GM08714 (cell line): ENCODE data around the gene CTSW.
A peak's percentile ranks its signal among the peaks of the same experiment; 100 is the strongest.

Experiments
- H3K4me3 ChIP-seq: fragments of 200-500 bp; sonication (Bioruptor generic); 2 replicates; pipeline ENCODE4 v1.5.1; 2014; ENCODE audit warnings: mild to moderate bottlenecking, low read length, inconsistent platforms
- ZNF274 ChIP-seq: IDR thresholded peaks from 2 replicates; pipeline ENCODE4 v1.6.1; 2012; ENCODE audit warnings: mild to moderate bottlenecking, low read depth, low read length

CTSW gene

GRCh38 chr11:65921876-65922275 is 42.2 kb downstream of the CTSW start:
- H3K4me3 ChIP-seq: no peak overlapping the region
- no peak for TF ChIP-seq ZNF274

- H3K4me3 ChIP-seq: no peak overlapping the region
- TF ChIP-seq ZNF274: no peak
Measured at GRCh38 chr11:65922565-65922964, 42.9 kb downstream of the CTSW start.

- H3K4me3 ChIP-seq: no peak overlapping the region
- TF ChIP-seq ZNF274: no peak
Measured at GRCh38 chr11:65925397-65925796, 45.8 kb downstream of the CTSW start.

GRCh38 chr11:65927904-65928397 is 48.3 kb downstream of the CTSW start:
- peak overlapping the region; percentile 24; the same call in 1 of the 2 replicates for H3K4me3 ChIP-seq
- TF ChIP-seq ZNF274: no peak

GRCh38 chr11:65928667-65929066 is 49.0 kb downstream of the CTSW start:
- H3K4me3 ChIP-seq: peak overlapping the region; percentile 24; the same call in 1 of the 2 replicates
- TF ChIP-seq ZNF274: no peak

- TF ChIP-seq ZNF274: no peak
Measured at GRCh38 chr11:65931773-65932557, 52.3 kb downstream of the CTSW start.

GRCh38 chr11:65932558-65932919 is 52.9 kb downstream of the CTSW start:
- no peak for TF ChIP-seq ZNF274
- H3K4me3 ChIP-seq: no peak overlapping the region

More at GRCh38 chr11:65931773-65932557, 52.3 kb downstream of the CTSW start:
- no peak overlapping the region for H3K4me3 ChIP-seq
